Neutrophil (primary cell): ENCODE data around the gene RIOK1.

Experiments used
- H3K27ac ChIP-seq: fragments of 200-600 bp; sonication (generic); 2 replicates; pipeline ENCODE4 v1.5.1; 2016; ENCODE audit warnings: mild to moderate bottlenecking, moderate library complexity
- H3K27me3 ChIP-seq: fragments of 200-600 bp; sonication (generic); 2 replicates; pipeline ENCODE4 v1.6.0; 2016; ENCODE audit warnings: mild to moderate bottlenecking
- H3K36me3 ChIP-seq: fragments of 200-600 bp; sonication (generic); 2 replicates; pipeline ENCODE4 v1.5.1; 2017
- H3K4me1 ChIP-seq, 2 experiments: fragments of 200-600 bp in 1 of 2; sonication (generic) in 1 of 2; 1 replicate in 1 of 2; 2 replicates in 1 of 2; pipeline versions ENCODE4 v1.5.1 to v1.6.1; 2013 to 2016; ENCODE audit warnings: low read depth in 1 of 2, low read length in 1 of 2, mild to moderate bottlenecking in 1 of 2, moderate library complexity in 1 of 2; ENCODE audit not compliant: control insufficient read depth in 1 of 2, insufficient read depth in 1 of 2
- H3K4me3 ChIP-seq, 2 experiments: fragments of 200-600 bp in 1 of 2; sonication (generic) in 1 of 2; 1 replicate in 1 of 2; 2 replicates in 1 of 2; pipeline ENCODE4 v1.5.1; 2013 to 2016; ENCODE audit warnings: low read depth in 1 of 2, low read length in 1 of 2, mild to moderate bottlenecking in 1 of 2, moderate library complexity in 1 of 2
- H3K9me3 ChIP-seq: fragments of 200-600 bp; sonication (generic); 2 replicates; pipeline ENCODE4 v1.5.1; 2016
- TF ChIP-seq, protein P1 (sequence below): fragments of 200-600 bp; sonication (generic); IDR thresholded peaks from 2 replicates; pipeline ENCODE4 v1.5.1; 2016; ENCODE audit warnings: antibody characterized with exemption

RIOK1 gene

DNA sequence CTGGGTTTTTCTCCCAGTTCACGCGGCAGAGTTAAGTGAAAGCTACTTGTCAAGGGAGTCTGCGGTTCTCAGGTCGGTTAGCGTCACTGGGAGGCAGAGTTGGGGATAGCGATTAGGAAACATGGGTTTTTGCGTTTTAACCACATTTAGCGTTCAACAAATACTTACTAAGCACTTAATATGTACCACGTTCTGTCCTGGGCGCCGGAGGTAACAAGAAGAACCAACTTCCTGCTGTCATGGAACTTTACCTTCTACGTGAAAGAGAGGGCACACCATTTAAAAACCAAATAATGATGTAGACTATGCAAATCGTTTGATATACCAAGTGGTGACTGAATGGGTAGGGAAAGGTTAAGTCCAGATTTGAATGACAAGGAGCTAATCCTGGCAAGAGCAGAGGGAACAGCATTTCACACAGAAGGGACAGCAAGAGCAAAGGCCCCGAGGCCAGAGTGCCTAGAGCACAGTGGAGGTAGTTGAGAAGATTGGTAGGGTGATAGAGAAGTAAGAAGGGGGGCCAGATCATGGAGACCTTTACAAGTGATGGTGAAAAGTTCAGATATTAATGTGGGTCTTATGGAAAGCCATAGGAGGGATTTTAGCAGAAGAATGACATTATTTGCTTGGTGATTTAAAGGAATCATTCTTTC lies 744 bp downstream of the RIOK1 start:
- no peaks in the 10 kb centered on the region for H3K9me3 ChIP-seq
- H3K27me3 ChIP-seq: no peaks in the 10 kb centered on the region
- TF ChIP-seq, protein P1, sequence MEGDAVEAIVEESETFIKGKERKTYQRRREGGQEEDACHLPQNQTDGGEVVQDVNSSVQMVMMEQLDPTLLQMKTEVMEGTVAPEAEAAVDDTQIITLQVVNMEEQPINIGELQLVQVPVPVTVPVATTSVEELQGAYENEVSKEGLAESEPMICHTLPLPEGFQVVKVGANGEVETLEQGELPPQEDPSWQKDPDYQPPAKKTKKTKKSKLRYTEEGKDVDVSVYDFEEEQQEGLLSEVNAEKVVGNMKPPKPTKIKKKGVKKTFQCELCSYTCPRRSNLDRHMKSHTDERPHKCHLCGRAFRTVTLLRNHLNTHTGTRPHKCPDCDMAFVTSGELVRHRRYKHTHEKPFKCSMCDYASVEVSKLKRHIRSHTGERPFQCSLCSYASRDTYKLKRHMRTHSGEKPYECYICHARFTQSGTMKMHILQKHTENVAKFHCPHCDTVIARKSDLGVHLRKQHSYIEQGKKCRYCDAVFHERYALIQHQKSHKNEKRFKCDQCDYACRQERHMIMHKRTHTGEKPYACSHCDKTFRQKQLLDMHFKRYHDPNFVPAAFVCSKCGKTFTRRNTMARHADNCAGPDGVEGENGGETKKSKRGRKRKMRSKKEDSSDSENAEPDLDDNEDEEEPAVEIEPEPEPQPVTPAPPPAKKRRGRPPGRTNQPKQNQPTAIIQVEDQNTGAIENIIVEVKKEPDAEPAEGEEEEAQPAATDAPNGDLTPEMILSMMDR: no peak
- peak overlapping the region; percentile 87 for H3K27ac ChIP-seq
- peaks cover 14% of the 10 kb centered on the region for H3K36me3 ChIP-seq
- peak overlapping the region; percentile 93 to 95 for H3K4me3 ChIP-seq
- peaks cover 18 to 29% of the 10 kb centered on the region in 2 experiments for H3K4me1 ChIP-seq

DNA sequence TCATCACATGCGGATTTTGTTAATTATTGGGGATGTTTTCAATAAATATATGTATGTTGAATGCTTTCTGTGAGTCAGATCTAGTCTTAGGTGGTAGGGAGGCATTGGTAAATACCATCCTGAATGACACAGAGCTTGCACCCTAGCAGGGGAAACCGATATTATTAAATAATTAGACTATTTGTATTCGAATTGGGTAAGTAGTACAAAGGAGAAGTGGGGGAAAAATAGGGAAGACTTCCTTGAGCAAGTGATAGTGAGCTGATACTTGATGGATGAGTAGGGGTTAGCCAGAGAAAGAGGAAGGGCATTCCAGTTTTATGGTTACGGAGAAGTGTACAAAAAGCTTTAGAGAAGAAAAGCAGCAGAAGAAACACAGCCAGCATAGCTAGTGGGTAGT lies 1.5 kb downstream of the RIOK1 start:
- TF ChIP-seq, protein P1: no peak
- H3K27ac ChIP-seq: no peak overlapping the region
- H3K4me3 ChIP-seq: no peak overlapping the region

GRCh38 chr6:7392402-7392801 lies 2.8 kb downstream of the RIOK1 start:
- Histone ChIP-seq H3K27me3 (no peaks in the 10 kb centered on the region), H3K4me3 (no peak overlapping the region), H3K27ac (no peak overlapping the region), H3K36me3 (peaks cover 31% of the 10 kb centered on the region), H3K4me1 (peaks cover 18 to 29% of the 10 kb centered on the region in 2 experiments), H3K9me3 (no peaks in the 10 kb centered on the region)
- TF ChIP-seq, protein P1: no peak

More for the DNA sequence above, 1.5 kb downstream of the RIOK1 start:
- H3K36me3 ChIP-seq: peaks cover 20% of the 10 kb centered on the region
- H3K9me3 ChIP-seq: no peaks in the 10 kb centered on the region
- H3K4me1 ChIP-seq: peaks cover 18 to 29% of the 10 kb centered on the region in 2 experiments
- no peaks in the 10 kb centered on the region for H3K27me3 ChIP-seq

DNA sequence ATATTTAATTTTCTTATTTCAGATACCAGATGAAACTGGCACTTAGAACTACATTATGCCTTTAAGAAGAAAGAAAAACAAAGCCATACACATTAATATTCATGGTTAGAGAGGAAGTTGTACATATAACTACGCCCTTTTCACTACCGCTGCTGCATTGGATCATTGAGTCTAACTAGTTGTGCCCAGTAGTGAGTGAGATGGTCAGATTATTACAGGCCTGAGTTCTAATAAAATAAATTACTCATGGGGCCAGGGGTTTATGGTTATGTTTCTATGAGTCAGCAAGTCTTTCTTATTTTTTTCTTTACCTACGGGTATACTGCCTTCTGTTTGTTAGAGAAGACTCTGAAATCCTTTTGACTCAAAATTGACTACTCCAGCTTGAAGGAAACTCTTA lies 11.5 kb downstream of the RIOK1 start:
- no peak overlapping the region for H3K27ac ChIP-seq
- no peaks in the 10 kb centered on the region for H3K27me3 ChIP-seq
- TF ChIP-seq, protein P1: no peak
- H3K4me1 ChIP-seq: no peaks in the 10 kb centered on the region
- no peak overlapping the region for H3K4me3 ChIP-seq
- peaks cover 69% of the 10 kb centered on the region for H3K36me3 ChIP-seq
- no peaks in the 10 kb centered on the region for H3K9me3 ChIP-seq

GRCh38 chr6:7402716-7403115 lies 13.1 kb downstream of the RIOK1 start:
- TF ChIP-seq, protein P1: no peak
- Histone ChIP-seq H3K4me3 (no peak overlapping the region), H3K27ac (no peak overlapping the region), H3K9me3 (no peaks in the 10 kb centered on the region), H3K4me1 (no peaks in the 10 kb centered on the region), H3K27me3 (no peaks in the 10 kb centered on the region), H3K36me3 (peaks cover 68% of the 10 kb centered on the region)
